GM19372 (cell line): Measurements from ENCODE around the gene RALGAPA2.

Experiments used
- ATAC-seq: cut with Tn5 transposase; IDR thresholded peaks from one replicate; pipeline ENCODE4 v1.9.1; 2021; ENCODE audit warnings: mild to moderate bottlenecking, low read depth, moderate library complexity; ENCODE audit not compliant: unreplicated experiment

The RALGAPA2 gene

DNA sequence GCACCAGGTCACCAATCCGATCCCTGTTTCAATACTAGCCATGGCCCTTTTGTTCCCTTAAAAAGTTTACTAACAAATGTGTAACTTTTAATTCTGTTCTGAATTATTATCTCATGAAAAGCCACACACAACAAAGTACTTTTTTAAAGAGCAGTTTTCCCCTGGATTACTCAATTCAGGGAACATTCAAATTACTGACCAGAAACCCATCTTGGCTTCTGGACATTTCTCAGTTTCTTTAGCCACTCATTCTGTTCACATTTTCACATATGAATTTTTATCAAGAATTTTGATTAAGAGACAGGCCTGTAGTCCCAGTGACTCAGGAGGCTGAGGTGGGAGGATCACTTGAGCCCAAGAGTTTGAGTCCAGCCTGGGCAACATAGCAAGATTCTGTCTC, 297.1 kb downstream of the RALGAPA2 start:
- no peak for ATAC-seq

DNA sequence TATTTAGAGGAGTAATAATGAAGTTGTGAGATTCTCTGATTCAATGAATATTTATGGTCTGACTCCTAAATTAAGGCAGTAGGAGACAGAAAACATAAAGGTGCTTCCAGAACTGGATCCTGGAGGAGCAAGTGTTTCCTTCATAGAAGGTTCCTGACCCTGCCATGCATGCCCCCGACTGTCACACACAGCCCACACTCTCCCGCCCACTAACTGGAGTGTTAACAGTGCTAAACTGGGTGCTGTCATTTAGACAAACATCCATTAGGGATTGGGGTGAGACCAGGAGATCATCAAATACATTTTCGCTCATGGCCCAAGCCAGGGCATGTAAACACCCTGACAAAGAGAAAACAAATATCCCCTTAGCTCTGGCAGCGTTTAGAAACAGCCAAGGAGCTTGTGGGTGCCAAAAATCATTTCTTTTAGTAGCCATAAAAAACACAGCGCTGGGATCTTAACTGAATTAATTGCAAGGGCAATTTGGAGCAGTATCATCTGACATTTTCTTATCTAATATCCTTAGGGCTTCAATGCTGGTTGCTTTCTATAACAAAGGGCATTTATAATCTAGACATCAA, 297.7 kb downstream of the RALGAPA2 start:
- ATAC-seq = no peak

DNA sequence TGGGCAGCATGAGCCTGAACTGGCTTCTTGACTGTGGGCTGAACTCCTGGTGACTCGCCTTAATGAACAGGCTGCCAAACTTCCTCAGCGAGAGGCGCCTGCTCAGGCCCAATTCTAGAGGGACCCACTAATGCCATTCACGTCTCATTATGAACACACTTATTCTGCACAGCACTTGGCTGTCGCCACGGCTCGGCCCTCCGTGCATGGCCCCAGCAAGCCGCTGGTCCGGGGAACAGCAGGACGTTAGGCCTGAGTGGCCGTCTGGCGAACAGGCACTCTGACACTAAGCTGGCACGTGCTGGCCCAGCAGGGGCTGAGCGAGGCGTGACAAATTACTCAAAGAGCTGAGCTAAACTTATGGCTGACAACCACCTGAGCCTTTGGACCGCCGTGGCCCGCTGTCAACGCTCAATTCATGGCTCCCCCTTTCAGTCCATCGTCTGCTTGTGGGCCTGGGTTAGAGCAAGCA, 298.6 kb downstream of the RALGAPA2 start:
- ATAC-seq = no peak

DNA sequence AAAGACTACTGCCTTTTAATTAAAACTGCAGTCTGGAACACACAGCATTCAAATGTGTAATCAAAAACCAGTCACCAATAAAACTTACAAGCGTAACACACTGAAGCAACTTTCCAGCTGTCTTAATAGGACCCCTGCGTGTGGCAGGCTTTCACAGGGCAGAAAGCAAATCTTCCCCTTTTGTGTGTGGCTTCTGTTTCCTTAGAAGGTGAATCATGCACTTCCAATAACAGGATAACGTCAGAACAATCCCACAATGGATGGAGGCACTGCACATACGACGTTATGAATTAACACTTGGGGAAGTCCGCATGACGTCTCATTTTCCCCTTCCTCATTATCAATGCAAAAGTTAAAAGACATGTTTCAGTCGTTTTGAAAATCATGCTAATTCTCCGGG, 299.7 kb downstream of the RALGAPA2 start:
- no peak for ATAC-seq

DNA sequence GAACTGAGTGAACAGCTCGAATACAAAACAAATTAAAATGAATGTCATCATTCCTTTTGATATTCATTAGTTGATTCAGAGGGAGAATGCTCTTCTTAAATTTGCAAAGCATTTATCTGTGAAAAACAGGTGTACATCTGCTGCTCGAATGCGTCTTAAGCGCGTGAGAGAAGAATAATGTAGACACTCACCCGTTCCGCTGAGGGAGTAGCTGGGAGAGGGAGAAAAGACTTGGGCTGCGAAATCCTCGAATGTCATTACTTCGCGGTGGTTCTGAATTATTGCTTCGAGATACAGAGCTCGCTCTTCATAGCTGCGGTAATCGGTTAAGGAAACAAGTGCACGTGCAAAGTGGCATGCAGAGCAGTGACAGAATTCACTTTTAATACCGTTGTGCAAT, 300.6 kb downstream of the RALGAPA2 start:
- no peak for ATAC-seq

DNA sequence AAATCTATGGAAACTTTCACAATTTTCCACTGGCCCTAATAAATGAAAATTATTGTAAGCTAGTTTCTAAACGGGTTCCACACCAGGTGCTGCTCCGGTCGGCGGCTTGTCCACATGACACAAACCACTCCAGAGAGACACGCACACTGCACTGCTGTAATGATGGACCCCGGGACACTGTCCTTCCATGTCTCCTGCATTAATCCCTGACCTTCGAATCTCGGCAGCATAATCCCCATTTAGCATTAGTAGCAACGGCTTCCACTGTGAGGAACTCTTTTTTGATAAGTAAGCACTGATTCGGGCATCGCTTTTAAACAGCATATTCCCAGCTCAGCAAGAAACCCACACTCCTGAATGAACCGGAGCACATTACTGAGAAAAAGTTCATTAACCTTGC, 301.0 kb downstream of the RALGAPA2 start:
- no peak for ATAC-seq

DNA sequence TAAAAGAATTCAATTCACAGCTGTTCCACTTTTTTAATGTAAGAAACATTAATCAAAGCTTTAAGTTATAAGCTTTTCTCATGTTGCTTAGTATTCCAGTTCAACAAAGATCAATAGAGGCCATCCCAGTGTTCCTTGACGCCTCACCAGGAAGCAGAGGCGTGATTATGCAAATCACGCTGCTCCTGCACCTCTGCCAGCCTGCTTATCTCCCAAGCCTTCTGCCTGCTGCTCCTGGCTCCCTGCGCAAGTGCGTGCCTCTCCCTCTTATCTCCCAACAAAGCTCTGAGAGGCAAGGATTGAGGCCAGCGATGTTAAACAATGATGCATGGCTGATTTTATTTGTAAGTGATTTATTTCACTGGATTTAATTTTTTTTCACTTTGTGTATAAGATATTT, 301.8 kb downstream of the RALGAPA2 start:
- no peak for ATAC-seq

DNA sequence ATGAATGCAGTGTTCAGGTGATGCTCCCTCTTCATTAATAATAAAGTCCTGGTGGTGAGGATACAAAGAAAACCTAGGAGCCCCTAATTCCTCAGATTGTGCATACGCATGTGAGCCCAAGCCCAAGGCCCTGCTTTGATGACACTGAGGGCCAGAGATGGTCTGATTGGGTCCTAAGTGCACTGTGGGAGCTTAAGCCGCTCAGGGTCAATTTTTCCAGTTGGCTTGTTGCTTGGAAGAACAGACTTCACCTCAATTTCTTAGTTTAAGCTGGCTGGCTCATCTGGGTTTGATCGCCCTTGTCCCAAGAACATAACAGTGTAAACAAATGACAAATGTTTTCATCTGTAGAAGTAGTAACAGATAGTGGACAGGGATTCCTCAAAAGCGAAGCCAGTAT, 303.1 kb downstream of the RALGAPA2 start:
- no peak for ATAC-seq

DNA sequence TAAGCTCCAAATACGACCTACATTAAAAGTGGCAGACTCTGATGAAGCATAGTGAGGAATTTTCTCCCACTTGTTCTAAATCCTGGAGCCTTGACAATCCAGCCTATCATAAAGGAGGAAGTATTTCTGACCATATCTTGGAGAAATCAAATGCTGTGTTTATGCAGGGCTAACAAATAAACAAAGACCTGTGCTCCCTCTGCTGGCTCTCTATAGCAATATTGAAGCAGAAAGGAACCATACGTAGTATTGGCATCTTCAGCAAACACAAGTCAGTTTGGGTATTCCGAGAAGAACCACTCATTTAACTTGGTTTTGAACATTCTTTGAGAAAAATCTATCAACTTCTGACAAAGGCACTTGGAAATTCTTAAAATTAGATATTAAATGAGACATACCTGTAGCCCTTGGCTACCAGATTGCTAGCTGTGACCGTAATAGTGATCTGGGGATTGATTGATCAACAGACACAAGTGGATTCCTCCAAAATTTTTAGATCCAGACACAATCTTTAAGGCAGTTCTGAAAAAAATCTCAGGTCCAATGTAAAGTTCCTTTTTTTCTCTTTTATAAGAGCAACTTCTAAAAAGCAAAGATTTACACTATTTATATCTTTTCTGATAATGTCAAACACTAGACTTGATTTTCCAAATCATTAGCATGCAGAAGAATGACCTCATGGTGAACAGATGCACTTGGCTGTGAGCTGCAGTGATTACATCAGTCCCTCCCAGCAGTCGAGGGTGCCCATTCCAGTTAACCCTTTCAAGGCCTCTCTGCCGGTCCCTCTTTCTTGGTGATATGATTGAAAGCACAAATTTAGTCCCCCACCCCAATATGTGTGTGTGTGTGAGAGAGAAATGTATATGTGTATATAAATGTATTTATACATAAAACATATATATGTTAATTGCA, 304.3 kb downstream of the RALGAPA2 start:
- no peak for ATAC-seq

DNA sequence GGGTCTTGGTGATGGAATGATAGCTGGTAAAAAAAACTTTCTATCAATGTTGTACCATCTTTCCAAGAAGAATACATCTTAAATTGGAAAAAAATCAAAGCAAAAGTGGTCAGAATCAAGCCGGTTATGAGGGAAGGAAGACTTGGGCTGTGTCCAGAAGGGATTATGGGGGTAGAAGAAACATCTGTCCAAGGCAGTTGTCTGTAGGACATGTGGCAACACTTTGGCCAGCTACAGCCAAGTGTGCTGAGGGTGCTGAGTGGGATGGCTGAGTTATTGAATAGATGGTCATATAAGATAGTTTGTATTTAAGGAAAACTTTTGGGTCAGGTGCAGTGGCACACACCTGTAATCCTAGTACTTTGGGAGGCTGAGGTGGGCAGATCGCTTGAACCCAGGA, 306.1 kb downstream of the RALGAPA2 start:
- ATAC-seq = no peak

DNA sequence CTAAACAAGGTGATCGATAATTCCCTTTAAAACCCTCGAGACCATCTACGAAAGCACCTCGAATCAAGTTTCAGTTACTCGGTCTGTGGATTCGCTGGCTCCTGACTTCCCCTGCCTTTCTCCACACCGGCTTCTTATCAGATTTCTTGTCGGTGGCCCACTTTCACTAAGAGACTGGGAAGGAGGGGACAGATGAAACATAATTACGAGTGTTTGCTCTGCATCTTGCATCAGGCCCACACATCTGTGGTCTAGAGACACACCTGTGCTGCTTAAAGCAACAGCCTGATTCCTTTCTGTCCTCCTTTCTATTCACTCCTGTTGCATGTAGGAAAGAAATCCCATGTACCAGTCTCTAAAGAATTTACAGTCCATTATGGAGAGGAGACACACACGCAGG, 306.8 kb downstream of the RALGAPA2 start:
- no peak for ATAC-seq

DNA sequence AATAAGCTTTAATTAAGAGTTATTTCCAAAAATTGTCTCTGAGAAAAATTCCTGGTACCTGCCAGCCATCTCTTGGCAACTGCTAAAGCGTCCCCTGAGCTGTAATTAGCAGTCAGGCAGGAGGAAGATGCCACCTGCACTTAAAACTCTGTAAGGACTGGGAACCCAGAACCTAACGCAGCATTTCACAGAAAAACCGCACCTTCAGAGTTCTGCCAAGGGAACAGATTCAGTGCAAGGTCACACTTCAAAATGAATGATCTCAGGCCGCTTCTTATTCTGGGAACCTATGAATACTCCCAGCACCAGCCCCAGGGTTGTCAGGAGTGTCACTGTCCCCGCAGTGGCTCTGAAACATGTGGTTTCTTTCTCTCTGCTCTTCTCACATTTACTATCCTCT, 307.8 kb downstream of the RALGAPA2 start:
- ATAC-seq = no peak

DNA sequence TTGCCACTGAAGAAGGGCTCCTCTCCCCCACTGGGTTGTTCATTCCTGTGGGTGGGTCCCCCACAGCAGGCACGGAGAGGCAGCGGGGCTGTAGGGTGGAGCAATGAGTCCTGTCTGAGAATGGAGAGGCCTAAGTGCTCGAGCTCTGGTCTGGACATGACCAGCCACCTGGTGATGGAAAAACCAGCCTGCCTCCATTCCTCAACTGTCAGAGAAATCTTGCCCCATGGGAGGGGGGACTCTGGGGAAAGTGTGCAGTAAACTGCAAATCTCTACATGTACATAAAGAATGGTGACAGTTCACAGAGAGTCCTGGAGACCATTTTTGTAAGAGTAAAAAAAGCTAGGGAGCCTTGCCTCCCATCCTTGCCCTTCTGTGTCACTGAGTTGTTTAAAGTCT, 310.5 kb downstream of the RALGAPA2 start:
- ATAC-seq = no peak

DNA sequence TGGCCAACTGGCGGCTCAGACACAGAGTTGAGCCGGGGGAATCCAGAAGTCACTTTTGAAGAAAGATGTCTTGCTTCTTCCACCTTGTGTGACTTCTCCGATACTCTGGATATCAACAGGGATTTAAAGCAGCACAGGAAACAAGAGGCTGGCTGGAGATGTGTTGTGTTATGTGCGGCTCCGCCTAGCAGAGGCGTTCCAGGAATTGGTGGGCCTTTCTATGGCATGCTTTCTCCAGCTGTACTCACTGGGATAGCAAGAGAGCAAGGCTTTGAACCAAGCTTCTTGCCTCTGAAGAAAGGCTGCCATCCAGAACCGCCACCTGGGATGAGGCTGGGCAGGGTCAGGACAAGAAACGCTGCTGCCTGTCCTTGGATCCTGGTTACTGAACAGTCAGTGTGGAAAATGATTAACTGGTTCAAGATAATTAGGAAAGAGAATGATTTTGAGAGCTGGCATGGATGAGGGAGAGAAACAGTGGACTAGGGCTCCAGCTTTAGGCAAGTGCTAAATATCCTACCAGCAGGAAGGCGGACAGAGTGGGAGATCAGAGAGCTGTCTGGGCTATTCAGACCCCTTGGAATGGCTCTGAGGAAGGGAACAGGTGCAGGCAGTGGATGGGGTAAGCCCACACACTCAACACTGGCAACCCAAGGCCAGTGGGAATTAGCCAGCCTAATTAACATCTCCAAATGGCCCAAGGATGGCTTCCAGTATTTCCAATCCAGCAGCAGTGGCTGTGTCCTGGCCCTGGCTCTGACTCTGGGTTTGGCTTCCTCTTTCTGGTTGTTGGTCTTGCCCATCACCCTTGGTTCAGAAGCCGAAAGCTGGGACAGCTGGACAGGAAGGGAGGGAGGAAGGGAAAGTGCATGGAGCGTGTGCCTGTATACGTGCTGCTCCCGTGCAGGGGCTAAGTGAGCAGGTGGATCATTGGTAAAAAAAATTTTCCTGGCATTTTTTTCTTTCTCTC, 312.6 kb downstream of the RALGAPA2 start:
- ATAC-seq = no peak

DNA sequence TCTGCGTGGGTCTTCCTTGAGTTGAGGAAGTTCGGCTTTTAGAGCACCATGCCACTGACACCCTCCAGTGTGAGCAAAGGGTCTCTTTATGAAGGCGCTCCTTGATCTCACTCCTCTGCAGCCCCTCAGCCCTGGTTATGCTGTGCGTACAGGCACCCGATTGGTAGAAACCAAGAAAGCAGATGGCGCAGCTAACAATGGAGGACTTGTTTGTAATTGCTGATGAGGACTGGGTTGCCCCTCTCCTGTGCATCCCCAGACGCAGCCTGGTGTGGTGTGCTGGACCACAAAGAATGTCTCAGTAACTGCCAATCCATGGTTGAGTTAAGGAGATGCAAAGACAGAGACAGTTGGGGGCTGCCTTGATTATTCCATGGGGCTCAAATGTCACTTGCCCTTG, 314.3 kb downstream of the RALGAPA2 start:
- ATAC-seq = no peak

DNA sequence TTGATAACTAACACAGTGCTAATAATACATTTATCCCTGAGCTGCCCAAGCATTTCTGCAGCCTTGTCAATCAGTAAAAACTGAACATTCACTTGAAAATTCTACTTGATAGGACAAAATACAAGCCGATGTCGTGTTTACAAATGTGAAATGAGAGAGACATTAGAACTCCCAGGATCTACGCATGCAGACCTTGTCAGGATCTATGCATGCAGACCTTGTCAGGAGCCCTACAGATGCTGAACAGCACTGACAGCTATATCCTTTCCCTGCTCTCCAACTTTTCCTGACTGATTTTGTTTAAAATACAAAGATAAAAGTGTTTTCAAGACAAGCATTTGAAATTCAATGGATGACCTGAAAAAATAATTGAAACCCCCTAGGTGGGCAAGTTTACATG, 315.6 kb downstream of the RALGAPA2 start:
- ATAC-seq = no peak

DNA sequence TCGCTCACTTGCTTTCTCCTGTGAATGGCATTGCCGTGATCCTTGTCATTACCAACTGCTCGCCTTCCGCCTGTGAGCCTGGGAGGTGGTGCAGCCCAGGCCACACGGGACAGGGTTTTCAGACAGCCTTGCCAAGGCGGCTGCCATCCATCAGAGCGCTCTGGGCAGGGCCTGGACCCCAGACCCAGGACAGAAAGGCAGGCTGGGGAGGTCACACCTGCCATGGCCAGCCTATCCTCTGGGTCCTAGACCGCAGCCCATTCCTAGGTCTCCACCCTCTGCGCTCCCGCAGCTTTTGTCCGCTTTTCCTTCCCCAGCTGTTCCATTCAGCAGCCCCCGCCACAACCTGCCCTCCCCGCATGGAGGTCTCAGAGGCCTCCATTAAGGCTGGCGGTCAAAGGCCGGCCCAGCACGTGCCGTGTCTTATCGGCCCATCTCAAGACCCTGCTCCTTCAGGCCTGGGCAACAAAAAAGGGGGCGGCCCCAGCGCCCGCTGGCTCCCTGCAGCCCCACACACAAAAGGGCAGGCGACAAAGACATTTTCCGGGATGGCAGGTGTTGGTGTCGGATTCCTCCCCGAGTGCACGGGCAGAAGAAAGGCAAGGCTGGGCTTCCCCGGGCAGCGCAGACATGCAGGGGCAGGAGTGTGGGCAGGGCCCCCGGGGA, 316.4 kb downstream of the RALGAPA2 start:
- ATAC-seq = no peak

DNA sequence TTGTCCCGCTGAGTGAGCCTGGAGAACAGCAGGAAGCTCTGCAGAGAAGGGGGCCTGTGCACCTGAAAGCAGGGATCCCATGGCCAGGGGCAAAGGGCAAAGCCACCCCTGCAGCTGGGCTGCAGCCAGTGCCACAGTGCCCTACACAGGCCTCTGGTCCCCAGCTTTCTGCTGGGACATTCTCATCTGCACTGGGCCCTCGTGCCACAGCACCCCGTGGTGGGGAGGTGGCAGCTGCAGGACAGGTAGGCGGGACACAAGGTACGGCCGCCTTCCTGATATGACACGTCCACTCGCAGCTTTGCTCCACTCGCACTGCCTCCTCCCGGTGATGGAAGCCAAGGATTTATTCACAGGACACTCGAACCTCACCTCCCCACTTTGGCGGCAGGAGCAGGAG, 317.4 kb downstream of the RALGAPA2 start:
- no peak for ATAC-seq

DNA sequence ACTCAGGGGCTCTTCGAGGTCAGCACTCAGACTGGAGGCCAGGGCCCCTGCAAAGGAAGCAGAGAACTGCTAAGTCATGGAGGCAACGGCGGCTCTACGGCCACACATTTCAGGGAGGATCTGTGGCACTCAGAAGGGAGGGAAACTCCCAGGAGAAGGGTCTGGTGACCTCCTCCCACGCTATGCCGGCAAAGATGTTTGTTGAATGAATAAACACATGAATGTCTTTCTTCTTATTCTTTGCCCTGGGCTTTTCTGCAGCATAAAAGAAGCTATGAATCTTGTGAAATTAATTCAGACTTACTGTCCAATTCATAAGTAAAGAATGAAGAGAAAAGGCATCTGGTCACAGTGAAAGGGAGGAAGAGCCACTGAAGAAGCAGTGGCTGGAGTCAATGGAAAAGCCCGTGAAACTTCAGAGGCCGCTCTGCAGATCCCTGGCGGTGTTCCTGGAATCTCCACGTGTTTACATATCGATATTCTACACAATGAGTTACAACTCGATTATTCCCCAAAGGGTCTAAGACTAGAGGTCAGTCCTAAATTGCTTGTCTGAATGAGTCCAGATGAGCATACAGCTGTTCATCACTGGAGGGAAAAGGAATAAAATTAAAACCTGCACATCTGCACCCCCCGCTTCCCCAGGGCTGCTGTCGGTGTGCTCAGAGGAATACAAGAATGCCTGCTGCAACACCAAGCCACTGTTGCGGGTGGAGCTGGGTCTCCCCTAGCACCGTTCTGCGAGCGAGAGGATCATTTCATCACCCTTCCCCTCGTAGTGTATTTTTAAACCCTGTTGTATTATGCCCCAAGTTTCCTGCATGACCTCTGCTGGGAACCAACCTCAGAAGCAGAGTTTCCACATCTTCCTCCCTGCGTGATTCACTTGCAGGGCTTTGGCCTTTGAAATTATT, 319.0 kb downstream of the RALGAPA2 start:
- ATAC-seq = no peak
